HEK293 (cell line): ENCODE results near the gene ZNF524.

Source experiments
- BCL6B ChIP-seq: fragments of 450-650 bp; formaldehyde crosslinking; IDR thresholded peaks from 2 replicates; pipeline ENCODE4 v1.5.1; 2017; ENCODE audit warnings: missing biosample characterization, missing genetic modification characterization
- GLIS2 ChIP-seq: fragments of 450-650 bp; formaldehyde crosslinking; IDR thresholded peaks from 2 replicates; pipeline ENCODE4 v1.5.1; 2016; ENCODE audit warnings: missing biosample characterization, missing genetic modification characterization
- HOXA7 ChIP-seq: sonication (generic); formaldehyde crosslinking; IDR thresholded peaks from 2 replicates; pipeline ENCODE4 v1.8.1; 2022; ENCODE audit warnings: missing genetic modification reagents, borderline replicate concordance
- HOXD13 ChIP-seq: sonication (generic); formaldehyde crosslinking; IDR thresholded peaks from 2 replicates; pipeline ENCODE4 v1.8.0; 2022; ENCODE audit warnings: missing genetic modification reagents, borderline replicate concordance
- KLF8 ChIP-seq: fragments of 450-650 bp; formaldehyde crosslinking; IDR thresholded peaks from 2 replicates; pipeline ENCODE4 v1.5.1; 2016; ENCODE audit warnings: missing biosample characterization, missing genetic modification characterization
- MEIS1 ChIP-seq: sonication (generic); formaldehyde crosslinking; IDR thresholded peaks from 2 replicates; pipeline ENCODE4 v1.8.1; 2022; ENCODE audit warnings: missing genetic modification reagents, mild to moderate bottlenecking, borderline replicate concordance
- TSHZ1 ChIP-seq: fragments of 450-650 bp; formaldehyde crosslinking; IDR thresholded peaks from 2 replicates; pipeline ENCODE4 v1.5.1; 2016; ENCODE audit warnings: missing biosample characterization, missing genetic modification characterization, borderline replicate concordance
- ZFHX2 ChIP-seq: fragments of 450-650 bp; formaldehyde crosslinking; conservative IDR thresholded peaks from 2 replicates; pipeline ENCODE4 v1.5.1; 2016; ENCODE audit warnings: missing biosample characterization, missing genetic modification characterization
- ZNF112 ChIP-seq: fragments of 450-650 bp; formaldehyde crosslinking; IDR thresholded peaks from 2 replicates; pipeline ENCODE4 v1.5.0; 2017; ENCODE audit warnings: missing biosample characterization, missing genetic modification characterization
- ZNF121 ChIP-seq: fragments of 450-650 bp; formaldehyde crosslinking; IDR thresholded peaks from 2 replicates; pipeline ENCODE4 v1.5.1; 2016; ENCODE audit warnings: missing biosample characterization, missing genetic modification characterization
- ZNF18 ChIP-seq: fragments of 450-650 bp; formaldehyde crosslinking; IDR thresholded peaks from 2 replicates; pipeline ENCODE4 v1.5.1; 2016; ENCODE audit warnings: missing biosample characterization, missing genetic modification characterization
- ZNF202 ChIP-seq: fragments of 450-650 bp; formaldehyde crosslinking; IDR thresholded peaks from 2 replicates; pipeline ENCODE4 v1.5.1; 2016; ENCODE audit warnings: missing biosample characterization, missing genetic modification characterization, borderline replicate concordance
- ZNF248 ChIP-seq: fragments of 450-650 bp; formaldehyde crosslinking; IDR thresholded peaks from 2 replicates; pipeline ENCODE4 v1.5.1; 2017; ENCODE audit warnings: missing biosample characterization, missing genetic modification characterization
- ZNF362 ChIP-seq: fragments of 450-650 bp; formaldehyde crosslinking; IDR thresholded peaks from 2 replicates; pipeline ENCODE4 v1.5.1; 2016; ENCODE audit warnings: missing biosample characterization, missing genetic modification characterization
- ZNF398 ChIP-seq: fragments of 450-650 bp; formaldehyde crosslinking; IDR thresholded peaks from 2 replicates; pipeline ENCODE4 v1.5.1; 2017; ENCODE audit warnings: missing biosample characterization, missing genetic modification characterization
- ZNF416 ChIP-seq: fragments of 450-650 bp; formaldehyde crosslinking; IDR thresholded peaks from 2 replicates; pipeline ENCODE4 v1.5.1; 2016; ENCODE audit warnings: missing biosample characterization, missing genetic modification characterization
- ZNF423 ChIP-seq: fragments of 450-650 bp; formaldehyde crosslinking; IDR thresholded peaks from 2 replicates; pipeline ENCODE4 v1.5.1; 2016; ENCODE audit warnings: missing biosample characterization, missing genetic modification characterization
- ZNF555 ChIP-seq: fragments of 450-650 bp; formaldehyde crosslinking; conservative IDR thresholded peaks from 2 replicates; pipeline ENCODE4 v1.5.1; 2017; ENCODE audit warnings: missing biosample characterization, mild to moderate bottlenecking, missing genetic modification characterization, inconsistent platforms
- ZNF596 ChIP-seq: fragments of 450-650 bp; IDR thresholded peaks from 2 replicates; pipeline ENCODE4 v1.5.0; 2018; ENCODE audit warnings: missing biosample characterization, mild to moderate bottlenecking, missing genetic modification characterization, moderate library complexity
- ZNF692 ChIP-seq: fragments of 450-650 bp; formaldehyde crosslinking; IDR thresholded peaks from 2 replicates; pipeline ENCODE4 v1.5.1; 2016; ENCODE audit warnings: missing biosample characterization, missing genetic modification characterization
- ZNF707 ChIP-seq: fragments of 450-650 bp; formaldehyde crosslinking; IDR thresholded peaks from 2 replicates; pipeline ENCODE4 v1.5.1; 2016; ENCODE audit warnings: missing biosample characterization, missing genetic modification characterization
- ZNF76 ChIP-seq: fragments of 450-650 bp; formaldehyde crosslinking; IDR thresholded peaks from 2 replicates; pipeline ENCODE4; 2016; ENCODE audit warnings: low read depth, missing biosample characterization, missing genetic modification characterization, borderline replicate concordance
- ZNF768 ChIP-seq: fragments of 450-650 bp; formaldehyde crosslinking; IDR thresholded peaks from 2 replicates; pipeline ENCODE4 v1.5.1; 2018; ENCODE audit warnings: missing biosample characterization, mild to moderate bottlenecking, missing genetic modification characterization
- ZNF785 ChIP-seq: fragments of 450-650 bp; formaldehyde crosslinking; IDR thresholded peaks from 2 replicates; pipeline ENCODE4 v1.5.1; 2016; ENCODE audit warnings: missing biosample characterization, missing genetic modification characterization
- ZNF843 ChIP-seq: fragments of 450-650 bp; formaldehyde crosslinking; IDR thresholded peaks from 2 replicates; pipeline ENCODE4 v1.5.1; 2016; ENCODE audit warnings: missing biosample characterization, missing genetic modification characterization
- ZSCAN5A ChIP-seq: fragments of 450-650 bp; formaldehyde crosslinking; IDR thresholded peaks from 2 replicates; pipeline ENCODE4 v1.5.1; 2016; ENCODE audit warnings: missing biosample characterization, missing genetic modification characterization

ZNF524 gene

GRCh38 chr19:55643003-55643886, 43.2 kb downstream of the ZNF524 start, which contains the start of gene ZNF581 (continued):
- TF ChIP-seq ZSCAN5A (tag by site-specific recombination) (no peak), KLF8 (tag by site-specific recombination) (peak; percentile 100), ZNF423 (tag by site-specific recombination) (no peak), ZNF121 (peak; percentile 12; the same call in 1 of the 2 replicates), ZNF768 (tag by site-specific recombination) (peak; percentile 94), BCL6B (tag by site-specific recombination) (no peak), ZNF202 (tag by site-specific recombination) (no peak), ZNF416 (no peak; the same call in 1 of the 2 replicates), ZNF692 (tag by site-specific recombination) (peak; percentile 80), ZNF18 (tag by site-specific recombination) (no peak), MEIS1 (CRISPR knock-in tag) (no peak), ZNF362 (no peak), HOXD13 (CRISPR knock-in tag) (peak; percentile 74; the same call in 1 of the 2 replicates), ZNF555 (no peak), ZNF785 (peak; percentile 71; the same call in 1 of the 2 replicates), ZNF76 (tag by site-specific recombination) (peak; percentile 92), HOXA7 (0 out of 2 replicates have a peak, but pooled peaks have one; percentile 20), ZNF112 (tag by site-specific recombination) (no peak), ZFHX2 (tag by site-specific recombination) (peak; percentile 81), GLIS2 (peak; percentile 38; the same call in 1 of the 2 replicates), ZNF596 (no peak), ZNF248 (tag by site-specific recombination) (no peak), ZNF707 (tag by site-specific recombination) (no peak), TSHZ1 (tag by site-specific recombination) (peak; percentile 39; the same call in 1 of the 2 replicates), ZNF843 (tag by site-specific recombination) (peak; percentile 71; the same call in 1 of the 2 replicates), ZNF398 (tag by site-specific recombination) (no peak)
